Naive thymus-derived CD4-positive, alpha-beta T cell (primary cell): Measurements from ENCODE around the gene MYL7. TPM values are rescaled to one million over a fixed set of nuclear protein-coding genes. Genes with fewer than 3 reads are reported as not detected.
A peak's percentile ranks its signal among the peaks of the same experiment; 100 is the strongest.

Experiments used
- ATAC-seq: fragments of 150-1000 bp; cut with Tn5 transposase; 2 replicates; pipeline ENCODE4 v1.10.0; 2021; ENCODE audit warnings: mild to moderate bottlenecking, moderate library complexity
- CTCF ChIA-PET: fragments of 350-600 bp; sonication (Branson Sonifier 250); formaldehyde crosslinking; loops from one replicate; lab custom pipeline; 2021; ENCODE audit warnings: antibody characterized with exemption; lab: Charles Lee
- POLR2A ChIA-PET: fragments of 350-600 bp; sonication (Branson Sonifier 250); formaldehyde crosslinking; loops from one replicate; lab custom pipeline; 2021; ENCODE audit warnings: antibody characterized with exemption, inconsistent platforms; lab: Charles Lee
- DNase-seq, 9 donors: peaks; one replicate each; pipeline versions ENCODE4 v3.0.0 to v3.0.0-alpha.2; 2020 to 2022; ENCODE audit warnings: mixed read lengths in 1 of 9
- H3K27ac ChIP-seq: one replicate; pipeline ENCODE4 v1.7.0; 2013; ENCODE audit warnings: mild to moderate bottlenecking, low read depth, low read length, moderate library complexity
- H3K27me3 ChIP-seq, 2 donors: one replicate each; pipeline ENCODE4 v1.7.0; 2013; ENCODE audit warnings: low read length in 2 of 2, mild to moderate bottlenecking in 2 of 2, moderate library complexity in 2 of 2; ENCODE audit not compliant: control insufficient read depth in 2 of 2, insufficient read depth in 2 of 2
- H3K36me3 ChIP-seq, 3 experiments: 1 replicate in 2 of 3; 2 replicates in 1 of 3; pipeline ENCODE4 v1.7.0; 2013; ENCODE audit warnings: low read length in 3 of 3, mild to moderate bottlenecking in 3 of 3, moderate library complexity in 1 of 3; ENCODE audit not compliant: insufficient read depth in 3 of 3, control insufficient read depth in 2 of 3
- H3K4me1 ChIP-seq, 2 donors: one replicate each; pipeline ENCODE4 v1.7.0; 2013; ENCODE audit warnings: low read length in 2 of 2, mild to moderate bottlenecking in 2 of 2, moderate library complexity in 1 of 2; ENCODE audit not compliant: control insufficient read depth in 2 of 2, insufficient read depth in 2 of 2
- H3K4me3 ChIP-seq: 2 replicates; pipeline ENCODE4 v1.7.0; 2013; ENCODE audit warnings: mild to moderate bottlenecking, low read length
- H3K9me3 ChIP-seq, 3 experiments: 1 replicate in 2 of 3; 2 replicates in 1 of 3; pipeline ENCODE4 v1.7.0; 2013; ENCODE audit warnings: low read length in 3 of 3; ENCODE audit not compliant: control insufficient read depth in 2 of 3
- H3K27ac Mint-ChIP-seq, 9 donors: one replicate each; pipeline ENCODE4 v1.8.0; 2020 to 2022; ENCODE audit warnings: mixed read lengths in 9 of 9, mild to moderate bottlenecking in 8 of 9, moderate library complexity in 5 of 9, inconsistent platforms in 2 of 9
- H3K27me3 Mint-ChIP-seq, 5 donors: one replicate each; pipeline ENCODE4 v1.8.0; 2021 to 2022; ENCODE audit warnings: mixed read lengths in 5 of 5, mild to moderate bottlenecking in 1 of 5
- H3K36me3 Mint-ChIP-seq, 5 donors: one replicate each; pipeline ENCODE4 v1.8.0; 2020 to 2022; ENCODE audit warnings: mixed read lengths in 5 of 5, mild to moderate bottlenecking in 3 of 5, inconsistent platforms in 1 of 5
- H3K4me1 Mint-ChIP-seq, 7 donors: one replicate each; pipeline ENCODE4 v1.8.0; 2020 to 2022; ENCODE audit warnings: mixed read lengths in 7 of 7, mild to moderate bottlenecking in 3 of 7, inconsistent platforms in 1 of 7
- H3K4me3 Mint-ChIP-seq, 10 donors: one replicate each; pipeline ENCODE4 v1.8.0; 2020 to 2022; ENCODE audit warnings: mild to moderate bottlenecking in 10 of 10, mixed read lengths in 10 of 10, moderate library complexity in 6 of 10, inconsistent platforms in 2 of 10
- H3K9me3 Mint-ChIP-seq, 11 donors: one replicate each; pipeline ENCODE4 v1.8.0; 2020 to 2022; ENCODE audit warnings: mixed read lengths in 11 of 11, mild to moderate bottlenecking in 4 of 11, inconsistent platforms in 1 of 11, moderate library complexity in 1 of 11
- intact Hi-C, 2 donors: fragments of 100-400 bp; cut with micrococcal nuclease; formaldehyde crosslinking; loops; one replicate each; pipeline ENCODE4 v1.15.1; 2023
- polyA plus RNA-seq, 2 donors: library from polyadenylated mRNA; unstranded; fragments of 300-500 nt; fragmentation: Illumina TruSeq; gene quantifications; one replicate each; pipeline ENCODE4 v1.2.3, GENCODE V29; 2021
- total RNA-seq, 6 experiments: library from RNA in 5 of 6; stranded (reverse) in 5 of 6; gene quantifications; 1 replicate in 5 of 6; 2 replicates in 1 of 6; pipeline ENCODE4 v1.2.3 and lab custom pipeline; 2021 to 2026

The MYL7 gene
- total and polyA plus RNA-seq, 7 experiments from 2014 or later = not detected

DNA sequence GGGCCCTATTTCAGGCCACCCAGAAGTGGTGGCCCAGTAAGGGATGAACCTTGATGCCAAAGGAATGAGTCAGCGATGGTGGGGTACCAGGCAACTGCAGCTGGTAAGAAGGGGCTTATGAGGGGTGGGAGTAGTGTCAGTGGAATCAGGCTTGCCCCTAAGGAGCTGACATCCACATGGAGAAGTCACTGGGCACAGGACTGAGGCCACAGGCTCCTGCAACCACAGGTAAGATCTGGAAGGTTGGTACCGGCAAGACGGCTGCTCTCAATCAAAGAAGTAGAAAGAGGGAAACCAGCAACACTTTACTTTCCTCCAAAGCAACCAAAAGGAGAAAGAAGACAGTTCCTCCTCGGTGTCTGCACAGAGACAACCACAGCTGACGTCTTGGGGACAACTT, 45.6 kb upstream of the MYL7 start:
- Histone ChIP-seq H3K4me3 (no peak overlapping the region), H3K4me1 (no peaks in the 10 kb centered on the region), H3K9me3 (no peaks in the 10 kb centered on the region), H3K27ac (no peak overlapping the region), H3K27me3 (no peaks in the 10 kb centered on the region), H3K36me3 (no peaks in the 10 kb centered on the region)
- no peaks in the 10 kb centered on the region for H3K4me1 Mint-ChIP-seq
- H3K36me3 Mint-ChIP-seq = peaks cover 0 to 3% (median 0%) of the 10 kb centered on the region in 5 donors
- H3K9me3 Mint-ChIP-seq = peaks cover 0 to 10% (median 2%) of the 10 kb centered on the region in 11 donors
- ChIA-PET POLR2A (no interaction called here), CTCF (no interaction called here)
- H3K4me3 Mint-ChIP-seq = no peak overlapping the region
- peaks cover 0 to 5% (median 0%) of the 10 kb centered on the region in 5 donors for H3K27me3 Mint-ChIP-seq
- intact Hi-C loops = no loop called here
- DNase-seq = no peak
- no peak overlapping the region for H3K27ac Mint-ChIP-seq
- no peak for ATAC-seq

DNA sequence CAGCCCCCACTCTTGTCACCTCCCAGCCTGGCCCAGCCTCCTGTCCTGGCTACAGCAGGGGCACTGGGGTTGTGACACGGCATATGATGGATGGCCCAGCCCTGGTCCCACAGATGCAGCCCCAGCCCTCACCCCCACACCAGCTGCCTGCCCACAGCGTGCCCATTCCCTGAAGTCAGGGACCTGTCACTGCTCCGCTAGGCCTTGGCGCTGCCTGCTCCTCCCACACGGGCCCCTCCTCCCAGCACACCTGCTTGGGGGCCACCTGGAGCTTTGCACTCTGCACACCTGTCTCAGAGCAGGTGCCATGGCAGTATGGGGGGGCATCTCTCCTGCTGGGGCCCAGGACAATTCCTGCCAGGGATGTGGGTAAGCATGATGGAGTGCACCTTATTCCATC, 44.6 kb upstream of the MYL7 start:
- DNase-seq (no peak), ATAC-seq (no peak)
- intact Hi-C loops = no loop called here
- Histone ChIP-seq H3K27me3 (no peaks in the 10 kb centered on the region), H3K27ac (no peak overlapping the region), H3K36me3 (no peaks in the 10 kb centered on the region), H3K9me3 (no peaks in the 10 kb centered on the region), H3K4me1 (no peaks in the 10 kb centered on the region), H3K4me3 (no peak overlapping the region)
- H3K4me1 Mint-ChIP-seq = no peaks in the 10 kb centered on the region
- peaks cover 0 to 10% (median 2%) of the 10 kb centered on the region in 11 donors for H3K9me3 Mint-ChIP-seq
- POLR2A ChIA-PET = no interaction called here
- CTCF ChIA-PET = no interaction called here
- no peak overlapping the region for H3K4me3 Mint-ChIP-seq
- H3K27ac Mint-ChIP-seq = no peak overlapping the region
- H3K36me3 Mint-ChIP-seq = peaks cover 0 to 3% (median 0%) of the 10 kb centered on the region in 5 donors
- H3K27me3 Mint-ChIP-seq = peaks cover 0 to 5% (median 0%) of the 10 kb centered on the region in 5 donors

DNA sequence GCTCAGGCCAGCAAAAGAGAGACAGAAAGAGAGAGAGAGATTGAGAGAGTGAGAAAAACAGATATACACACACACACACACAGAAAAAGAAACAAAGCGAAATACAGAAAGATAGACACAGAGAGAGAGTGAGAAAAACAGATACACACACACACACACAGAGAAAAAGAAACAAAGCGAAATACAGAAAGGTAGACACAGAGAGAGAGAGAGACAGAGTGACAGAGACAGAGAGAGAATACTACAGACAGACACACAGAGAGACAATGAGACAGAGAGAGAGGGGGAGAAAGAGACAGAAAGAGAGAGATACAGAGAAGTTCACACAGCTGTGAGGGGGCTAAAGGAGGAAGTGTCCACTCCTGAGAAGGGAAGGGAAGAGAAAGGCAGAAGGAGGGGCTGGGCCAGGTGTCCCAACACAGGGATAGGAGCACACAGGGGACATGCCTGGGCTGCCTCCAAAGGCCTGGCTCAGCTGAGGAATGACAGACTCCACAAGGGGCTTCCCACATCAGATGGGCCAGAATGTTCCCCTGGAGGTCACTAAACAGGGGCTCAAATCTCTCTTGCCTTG, 43.8 kb upstream of the MYL7 start:
- no peak overlapping the region for H3K4me3 Mint-ChIP-seq
- DNase-seq (no peak), ATAC-seq (peak; percentile 18)
- no peaks in the 10 kb centered on the region for H3K36me3 ChIP-seq
- H3K4me1 ChIP-seq = no peaks in the 10 kb centered on the region
- H3K27me3 Mint-ChIP-seq = peaks cover 0 to 5% (median 0%) of the 10 kb centered on the region in 5 donors
- H3K36me3 Mint-ChIP-seq = peaks cover 0 to 3% (median 0%) of the 10 kb centered on the region in 5 donors
- intact Hi-C loops = no loop called here
- CTCF ChIA-PET = no interaction called here
- no peak overlapping the region for H3K4me3 ChIP-seq
- H3K27ac ChIP-seq = no peak overlapping the region
- no peaks in the 10 kb centered on the region for H3K9me3 ChIP-seq
- POLR2A ChIA-PET = no interaction called here
- H3K9me3 Mint-ChIP-seq = peaks cover 0 to 10% (median 2%) of the 10 kb centered on the region in 11 donors
- peak overlapping the region in 1 of 9 donors; percentile 6 for H3K27ac Mint-ChIP-seq
- H3K4me1 Mint-ChIP-seq = no peaks in the 10 kb centered on the region
- H3K27me3 ChIP-seq = no peaks in the 10 kb centered on the region

GRCh38 chr7:44184206-44184872, 43.2 kb upstream of the MYL7 start:
- peak overlapping the region in 1 of 9 donors; percentile 6 for H3K27ac Mint-ChIP-seq
- H3K4me3 Mint-ChIP-seq = no peak overlapping the region
- POLR2A ChIA-PET = no interaction called here
- DNase-seq (no peak), ATAC-seq (no peak)
- peaks cover 0 to 10% (median 2%) of the 10 kb centered on the region in 11 donors for H3K9me3 Mint-ChIP-seq
- Histone ChIP-seq H3K9me3 (no peaks in the 10 kb centered on the region), H3K4me3 (no peak overlapping the region), H3K27ac (no peak overlapping the region), H3K36me3 (no peaks in the 10 kb centered on the region), H3K27me3 (no peaks in the 10 kb centered on the region), H3K4me1 (no peaks in the 10 kb centered on the region)
- peaks cover 0 to 6% (median 2%) of the 10 kb centered on the region in 5 donors for H3K27me3 Mint-ChIP-seq
- H3K4me1 Mint-ChIP-seq = no peaks in the 10 kb centered on the region
- intact Hi-C loops = no loop called here
- CTCF ChIA-PET = no interaction called here
- peaks cover 0 to 3% (median 0%) of the 10 kb centered on the region in 5 donors for H3K36me3 Mint-ChIP-seq

DNA sequence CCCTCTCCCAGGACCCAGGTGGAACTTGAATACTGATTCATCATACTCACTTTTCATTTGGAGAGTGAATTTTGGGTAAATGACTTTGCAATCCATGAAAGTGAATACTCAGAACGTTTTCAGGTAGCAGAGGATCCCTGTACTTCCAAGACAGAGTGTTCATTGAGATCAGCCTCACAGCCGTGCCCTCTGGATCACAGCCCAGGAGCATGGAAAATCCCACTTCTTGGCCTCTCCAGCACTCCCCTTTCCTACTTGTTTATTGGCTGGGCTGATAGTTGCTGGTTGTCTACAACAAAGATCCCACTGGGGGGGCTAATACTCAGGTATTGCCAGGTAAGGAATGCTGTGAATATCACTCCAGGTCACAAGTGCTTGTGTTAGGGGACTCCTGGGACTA, 42.3 kb upstream of the MYL7 start:
- Histone ChIP-seq H3K27ac (no peak overlapping the region), H3K36me3 (no peaks in the 10 kb centered on the region), H3K4me1 (no peaks in the 10 kb centered on the region), H3K27me3 (no peaks in the 10 kb centered on the region), H3K9me3 (no peaks in the 10 kb centered on the region), H3K4me3 (no peak overlapping the region)
- H3K9me3 Mint-ChIP-seq = peaks cover 0 to 10% (median 2%) of the 10 kb centered on the region in 11 donors
- CTCF ChIA-PET = no interaction called here
- no peak overlapping the region for H3K27ac Mint-ChIP-seq
- H3K4me3 Mint-ChIP-seq = no peak overlapping the region
- POLR2A ChIA-PET = no interaction called here
- H3K4me1 Mint-ChIP-seq = no peaks in the 10 kb centered on the region
- intact Hi-C loops = no loop called here
- ATAC-seq = no peak
- DNase-seq = no peak
- H3K27me3 Mint-ChIP-seq = peaks cover 0 to 10% (median 8%) of the 10 kb centered on the region in 5 donors
- peaks cover 0 to 3% (median 0%) of the 10 kb centered on the region in 5 donors for H3K36me3 Mint-ChIP-seq

GRCh38 chr7:44182827-44183226, 41.7 kb upstream of the MYL7 start:
- ATAC-seq = no peak
- H3K9me3 ChIP-seq = no peaks in the 10 kb centered on the region
- DNase-seq = no peak
- no peaks in the 10 kb centered on the region for H3K36me3 ChIP-seq
- H3K27ac Mint-ChIP-seq = no peak overlapping the region
- no peak overlapping the region for H3K27ac ChIP-seq
- peaks cover 0 to 10% (median 2%) of the 10 kb centered on the region in 11 donors for H3K9me3 Mint-ChIP-seq
- POLR2A ChIA-PET = no interaction called here
- H3K4me1 Mint-ChIP-seq = no peaks in the 10 kb centered on the region
- H3K27me3 ChIP-seq = no peaks in the 10 kb centered on the region
- no peak overlapping the region for H3K4me3 Mint-ChIP-seq
- H3K27me3 Mint-ChIP-seq = peaks cover 0 to 13% (median 8%) of the 10 kb centered on the region in 5 donors
- H3K4me3 ChIP-seq = no peak overlapping the region
- intact Hi-C loops = no loop called here
- H3K4me1 ChIP-seq = no peaks in the 10 kb centered on the region
- H3K36me3 Mint-ChIP-seq = peaks cover 0 to 3% (median 0%) of the 10 kb centered on the region in 5 donors
- CTCF ChIA-PET = no interaction called here

- POLR2A ChIA-PET = no interaction called here
- Mint-ChIP-seq H3K27me3 (peaks cover 0 to 21% (median 8%) of the 10 kb centered on the region in 5 donors), H3K27ac (no peak overlapping the region), H3K4me3 (no peak overlapping the region), H3K4me1 (no peaks in the 10 kb centered on the region), H3K9me3 (peaks cover 0 to 10% (median 2%) of the 10 kb centered on the region in 11 donors), H3K36me3 (peaks cover 0 to 3% (median 0%) of the 10 kb centered on the region in 5 donors)
- ATAC-seq (no peak), DNase-seq (no peak)
- no peak overlapping the region for H3K27ac ChIP-seq
- intact Hi-C loops = no loop called here
- CTCF ChIA-PET = no interaction called here
- no peaks in the 10 kb centered on the region for H3K4me1 ChIP-seq
- H3K36me3 ChIP-seq = no peaks in the 10 kb centered on the region
- H3K9me3 ChIP-seq = no peaks in the 10 kb centered on the region
- H3K27me3 ChIP-seq = no peaks in the 10 kb centered on the region
- H3K4me3 ChIP-seq = no peak overlapping the region
Measured at GRCh38 chr7:44180631-44181030, 39.5 kb upstream of the MYL7 start.
